ENCODE results near the gene PCP4L1.
A peak's percentile ranks its signal among the peaks of the same experiment; 100 is the strongest.
"Not testable (repeated sequence)": the region's sequence is repeated elsewhere in the genome, so short reads cannot be mapped to it uniquely, and the experiment has no call there.

Gene PCP4L1

DNA sequence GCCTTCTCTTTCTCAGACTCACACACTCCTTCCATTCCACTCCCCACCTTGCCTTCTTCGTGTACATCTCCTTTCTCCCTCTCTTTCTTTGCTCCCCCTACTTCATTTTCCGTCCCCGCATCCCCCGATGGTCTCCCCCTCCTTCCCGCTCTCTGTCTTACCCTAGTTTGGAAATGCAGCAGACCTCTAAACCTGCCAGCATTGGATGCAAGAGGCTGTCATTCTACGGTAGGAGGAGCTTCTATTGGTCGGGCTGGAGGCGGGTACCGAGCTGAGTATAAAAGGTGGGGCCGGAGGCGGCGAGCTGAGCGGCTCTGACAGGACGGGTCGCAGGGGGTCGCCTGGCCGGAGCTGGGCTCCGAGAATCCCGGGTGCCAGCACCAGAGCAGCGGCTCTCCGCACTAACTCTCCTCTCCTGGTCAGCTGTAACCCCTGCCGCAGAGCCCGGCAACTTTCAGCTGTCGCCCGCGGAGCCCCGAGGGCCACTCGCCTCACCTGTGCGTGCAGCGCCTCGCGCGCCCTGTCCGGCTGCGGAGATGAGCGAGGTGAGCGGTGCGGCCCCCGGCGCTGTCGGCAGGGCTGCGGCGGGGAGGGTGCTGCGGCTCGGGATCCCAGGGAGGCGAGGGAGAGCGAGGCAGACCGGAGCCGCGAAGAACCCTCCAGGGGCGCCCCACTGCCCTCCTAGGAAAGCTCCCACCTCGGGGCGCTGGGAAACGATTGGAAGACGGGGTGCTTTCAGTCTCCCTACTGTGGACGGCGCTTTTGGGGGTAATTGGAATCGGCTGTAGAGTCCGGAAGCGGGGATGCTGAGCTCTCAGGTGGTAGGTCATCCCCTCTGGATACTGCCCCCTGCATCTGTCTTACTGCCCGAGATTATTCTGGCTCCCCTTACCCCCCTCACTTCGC, at the start of gene PCP4L1:
Gene PCP4L1, plus strand, starts transcription at position 307 of the 906 bp plus-strand sequence. Its CDS starts 230 bp downstream, at position 537.
- peak; percentile 49 for DNase-seq

DNA sequence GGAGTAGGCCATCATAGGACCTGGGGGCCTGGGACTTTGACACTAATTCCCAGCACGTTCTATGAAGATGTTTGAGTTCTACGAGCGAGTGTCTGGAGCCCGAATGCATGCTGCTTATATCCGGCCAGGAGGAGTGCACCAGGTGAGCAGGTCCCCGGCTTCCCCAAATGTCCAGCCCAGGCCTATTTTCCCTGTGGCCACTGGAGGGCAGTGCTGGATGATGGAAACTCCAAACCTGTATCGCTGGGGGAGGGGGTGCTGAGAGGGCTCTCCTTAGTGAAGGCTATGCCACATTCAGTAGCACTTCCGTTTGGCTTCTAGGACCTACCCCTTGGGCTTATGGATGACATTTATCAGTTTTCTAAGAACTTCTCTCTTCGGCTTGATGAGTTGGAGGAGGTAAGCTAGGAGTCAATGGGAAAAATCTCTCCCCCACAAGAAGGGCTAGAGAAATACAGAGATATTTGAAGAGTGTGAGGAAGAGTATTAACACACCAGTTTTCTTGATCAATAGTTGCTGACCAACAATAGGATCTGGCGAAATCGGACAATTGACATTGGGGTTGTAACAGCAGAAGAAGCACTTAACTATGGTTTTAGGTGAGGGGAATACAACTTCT, 48.6 kb upstream of the PCP4L1 start:
- peak; percentile 78 for DNase-seq

DNA sequence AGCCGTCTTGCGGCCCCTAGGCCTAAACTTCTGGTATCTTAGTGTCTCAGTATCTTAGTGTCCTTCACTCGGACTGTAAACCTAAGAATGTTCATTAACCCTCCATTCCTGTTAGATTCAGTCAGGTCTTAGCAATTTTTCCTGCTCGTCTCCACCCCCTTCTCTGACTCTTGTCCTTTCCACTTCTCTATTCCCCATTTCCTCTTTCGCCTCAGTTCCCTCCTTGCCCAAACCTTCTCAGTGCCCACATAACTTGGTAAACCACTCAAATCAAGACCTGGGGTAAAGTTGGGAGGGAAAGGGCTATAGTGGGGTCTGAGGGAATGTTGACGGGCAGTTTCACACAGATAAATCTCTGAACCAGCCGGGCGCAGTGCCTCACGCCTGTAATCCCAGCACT, 44.2 kb upstream of the PCP4L1 start:
- DNase-seq = peak; percentile 83

DNA sequence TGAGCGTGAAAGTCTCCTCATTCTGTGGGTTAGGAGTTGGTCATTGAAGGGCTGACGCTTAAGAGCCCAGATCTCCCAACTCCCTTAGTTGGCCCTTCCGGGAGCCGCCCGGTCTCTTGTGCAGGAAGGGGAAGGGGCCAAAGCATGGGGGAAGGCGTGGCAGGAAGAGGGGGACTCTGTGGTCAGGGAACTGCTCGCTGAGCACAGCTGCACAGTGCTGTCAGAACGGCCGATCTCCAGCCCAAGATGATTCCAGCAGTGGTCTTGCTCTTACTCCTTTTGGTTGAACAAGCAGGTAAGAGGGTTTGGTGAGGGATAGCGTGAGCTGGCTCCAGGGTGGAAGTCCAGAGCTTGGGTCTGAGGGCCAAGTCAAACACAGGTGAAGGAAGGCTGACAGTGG, 43.5 kb upstream of the PCP4L1 start, which contains the start of gene FCER1G:
Gene FCER1G, plus strand, starts transcription at position 220 of the 400 bp plus-strand sequence. Its CDS starts 27 bp downstream, at position 247.
- DNase-seq = peak; percentile 94

DNA sequence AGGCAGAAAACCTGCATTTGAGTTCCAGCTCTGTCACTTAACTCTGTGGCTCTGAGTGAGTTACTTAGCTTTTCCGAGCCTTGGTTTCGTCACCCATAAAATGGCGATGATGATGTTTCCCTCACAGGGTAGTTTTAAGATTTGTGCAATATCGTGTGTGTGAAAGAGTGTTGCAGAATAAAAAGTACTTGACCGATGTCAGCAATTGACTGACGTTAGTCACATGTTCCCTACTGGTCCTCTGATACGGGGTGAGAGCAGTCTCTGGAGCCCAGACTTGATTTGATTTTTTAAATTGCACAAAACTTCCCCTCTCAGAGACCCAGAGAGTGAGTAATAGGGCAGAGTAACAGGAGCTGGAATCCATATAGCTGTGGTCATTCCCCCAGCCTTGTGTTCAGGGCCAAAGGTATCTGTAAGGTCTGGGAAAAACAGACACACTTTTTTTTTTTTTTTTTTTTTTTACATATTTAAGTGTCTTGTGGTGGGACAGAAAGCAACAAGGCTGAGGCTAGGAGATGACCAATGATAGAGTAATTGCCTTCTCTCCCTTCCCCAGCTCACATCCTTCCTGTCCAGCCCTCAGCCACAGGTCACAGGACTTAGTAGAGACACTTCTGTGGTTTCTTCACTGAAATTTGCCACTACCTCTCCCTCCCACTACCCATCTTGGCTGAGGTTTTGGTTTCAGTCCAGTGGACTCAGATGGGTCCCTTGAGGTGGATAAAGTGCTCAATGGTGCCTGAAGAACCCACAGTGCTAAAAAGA, 41.4 kb upstream of the PCP4L1 start:
- peak; percentile 99 for DNase-seq

DNA sequence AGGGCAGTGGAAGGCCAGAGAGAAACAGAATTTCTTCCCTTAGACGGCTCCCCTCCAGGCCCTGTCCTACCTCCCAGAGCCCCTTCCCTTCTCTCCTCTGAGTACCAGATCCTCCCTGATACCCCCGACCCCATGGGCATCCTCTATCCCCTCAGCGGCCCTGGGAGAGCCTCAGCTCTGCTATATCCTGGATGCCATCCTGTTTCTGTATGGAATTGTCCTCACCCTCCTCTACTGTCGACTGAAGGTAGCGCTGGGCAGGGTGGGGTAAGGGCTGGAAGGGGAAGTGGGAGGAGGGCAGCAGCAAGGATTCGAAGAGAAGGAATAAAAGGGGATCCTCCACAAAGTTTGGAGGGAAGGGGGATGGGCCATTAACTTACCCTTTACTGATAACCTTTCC, 40.7 kb upstream of the PCP4L1 start:
- peak; percentile 35 for DNase-seq

DNA sequence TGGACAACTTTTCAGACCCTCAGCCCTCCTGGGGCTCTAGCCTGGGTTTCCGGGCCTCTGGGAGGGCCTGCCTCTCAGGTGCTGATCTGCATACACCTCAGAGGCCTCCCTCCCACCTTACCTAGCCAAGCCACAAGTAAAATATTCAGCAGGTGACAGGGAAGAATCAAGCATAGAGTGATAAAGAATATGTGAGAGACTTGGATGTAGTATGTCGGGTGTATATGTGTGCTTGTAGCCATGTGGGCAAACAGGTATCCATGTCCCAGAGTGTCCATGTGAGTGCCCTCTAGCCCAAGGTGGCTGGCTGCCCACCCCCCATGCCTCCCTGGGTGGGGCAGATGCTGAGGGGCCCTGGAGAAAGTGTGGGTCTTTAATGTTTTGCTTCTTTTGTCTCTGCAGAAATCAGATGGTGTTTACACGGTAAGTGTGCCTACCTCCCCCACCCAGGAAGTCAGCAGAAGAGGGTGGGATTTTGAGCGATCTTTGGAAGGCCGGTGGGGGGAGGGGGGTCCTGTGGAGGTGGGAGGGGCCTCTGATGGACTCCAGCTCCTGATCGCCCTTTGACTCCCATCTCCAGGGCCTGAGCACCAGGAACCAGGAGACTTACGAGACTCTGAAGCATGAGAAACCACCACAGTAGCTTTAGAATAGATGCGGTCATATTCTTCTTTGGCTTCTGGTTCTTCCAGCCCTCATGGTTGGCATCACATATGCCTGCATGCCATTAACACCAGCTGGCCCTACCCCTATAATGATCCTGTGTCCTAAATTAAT, 40.1 kb upstream of the PCP4L1 start:
- DNase-seq = no peak

DNA sequence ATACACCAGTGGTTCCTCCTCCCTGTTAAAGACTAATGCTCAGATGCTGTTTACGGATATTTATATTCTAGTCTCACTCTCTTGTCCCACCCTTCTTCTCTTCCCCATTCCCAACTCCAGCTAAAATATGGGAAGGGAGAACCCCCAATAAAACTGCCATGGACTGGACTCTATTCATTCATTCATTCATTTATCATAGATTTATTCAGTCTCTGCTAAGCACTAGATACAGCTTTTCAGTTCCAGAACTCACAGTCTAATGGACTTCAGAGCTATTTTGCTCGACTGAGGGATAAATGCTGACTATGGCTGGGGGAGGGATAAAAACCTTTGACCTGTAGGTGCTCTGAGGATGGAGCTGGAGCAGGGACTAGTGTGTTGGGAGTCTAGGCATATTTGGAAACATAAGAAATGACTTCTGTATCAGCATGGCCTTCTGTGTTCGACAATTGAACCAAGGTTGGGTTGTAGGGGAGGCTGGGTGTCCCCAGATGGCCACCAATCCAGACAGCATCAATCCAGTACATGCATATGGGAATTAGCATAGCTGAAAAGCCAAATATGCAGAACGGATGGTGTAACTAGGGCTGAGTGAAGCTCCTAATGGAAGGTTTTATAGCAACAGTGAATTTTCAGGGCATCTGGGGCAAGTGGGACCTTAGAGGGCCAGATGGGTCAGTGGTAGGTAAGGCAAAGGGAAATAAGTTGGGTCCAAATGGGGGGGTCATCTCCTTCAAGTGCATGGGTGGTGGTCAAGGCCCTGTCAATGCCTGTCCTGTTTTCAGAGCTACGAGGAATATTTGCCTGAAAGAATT, 39.3 kb upstream of the PCP4L1 start:
- DNase-seq = no peak

DNA sequence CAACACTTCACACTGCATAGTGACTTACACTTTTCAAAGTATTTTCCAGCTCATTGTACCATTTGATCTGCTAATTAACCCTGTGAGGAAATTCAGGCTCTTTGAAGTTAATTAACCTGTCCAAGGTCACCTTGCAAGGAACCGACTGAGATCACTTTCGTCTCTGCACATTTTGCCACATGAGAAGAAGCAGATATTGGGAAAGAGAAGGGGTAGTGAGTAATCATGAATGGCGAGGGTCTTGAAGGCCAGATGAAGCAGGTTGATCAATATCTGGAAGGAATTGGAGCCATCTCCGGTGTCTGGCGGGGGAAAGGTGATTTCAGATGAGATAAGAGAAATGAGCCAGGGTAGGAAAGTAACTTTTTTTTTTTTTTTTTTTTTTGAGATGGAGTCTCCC, 38.5 kb upstream of the PCP4L1 start:
- no peak for DNase-seq

DNA sequence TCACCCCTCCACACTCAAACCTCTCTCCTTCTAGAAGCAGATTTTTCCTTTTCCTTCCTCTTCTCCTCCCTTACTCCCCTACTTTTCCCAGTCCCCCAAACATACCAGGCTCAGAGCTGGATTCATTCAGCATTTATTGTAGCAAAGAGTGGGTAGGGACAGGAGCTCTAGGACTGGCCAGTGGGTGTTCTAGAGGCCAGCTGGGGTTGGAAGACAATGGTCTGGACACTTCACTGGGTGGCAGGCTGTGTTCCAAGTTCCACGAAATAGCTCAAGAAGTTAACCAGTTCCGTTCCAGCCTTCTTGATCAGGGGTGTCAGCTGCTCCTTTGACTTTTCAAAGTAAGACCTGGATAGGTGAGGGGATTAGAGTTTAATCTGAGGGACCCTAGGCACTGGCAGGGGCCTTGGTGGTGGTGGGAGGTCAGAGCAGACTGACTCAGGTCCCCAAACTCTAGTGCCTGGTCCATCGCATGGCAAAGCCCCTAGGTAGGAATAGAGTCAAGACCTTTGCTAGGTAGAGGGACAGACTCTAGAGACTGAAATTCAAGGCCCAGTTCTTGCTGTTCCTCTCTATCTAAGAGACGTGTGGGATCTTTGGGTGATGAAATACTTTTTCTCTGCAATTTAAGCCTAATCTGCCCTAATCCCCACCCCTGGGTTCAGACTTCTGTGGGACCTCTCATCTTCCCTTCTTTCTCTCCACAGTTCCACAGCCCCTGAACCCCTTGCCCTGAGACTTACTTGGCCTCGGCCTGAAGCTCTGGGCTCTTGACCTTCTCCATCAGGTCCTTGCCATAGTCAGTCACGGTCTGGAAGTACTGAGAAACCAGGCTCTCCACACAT, 36.1 kb upstream of the PCP4L1 start:
- DNase-seq = no peak

DNA sequence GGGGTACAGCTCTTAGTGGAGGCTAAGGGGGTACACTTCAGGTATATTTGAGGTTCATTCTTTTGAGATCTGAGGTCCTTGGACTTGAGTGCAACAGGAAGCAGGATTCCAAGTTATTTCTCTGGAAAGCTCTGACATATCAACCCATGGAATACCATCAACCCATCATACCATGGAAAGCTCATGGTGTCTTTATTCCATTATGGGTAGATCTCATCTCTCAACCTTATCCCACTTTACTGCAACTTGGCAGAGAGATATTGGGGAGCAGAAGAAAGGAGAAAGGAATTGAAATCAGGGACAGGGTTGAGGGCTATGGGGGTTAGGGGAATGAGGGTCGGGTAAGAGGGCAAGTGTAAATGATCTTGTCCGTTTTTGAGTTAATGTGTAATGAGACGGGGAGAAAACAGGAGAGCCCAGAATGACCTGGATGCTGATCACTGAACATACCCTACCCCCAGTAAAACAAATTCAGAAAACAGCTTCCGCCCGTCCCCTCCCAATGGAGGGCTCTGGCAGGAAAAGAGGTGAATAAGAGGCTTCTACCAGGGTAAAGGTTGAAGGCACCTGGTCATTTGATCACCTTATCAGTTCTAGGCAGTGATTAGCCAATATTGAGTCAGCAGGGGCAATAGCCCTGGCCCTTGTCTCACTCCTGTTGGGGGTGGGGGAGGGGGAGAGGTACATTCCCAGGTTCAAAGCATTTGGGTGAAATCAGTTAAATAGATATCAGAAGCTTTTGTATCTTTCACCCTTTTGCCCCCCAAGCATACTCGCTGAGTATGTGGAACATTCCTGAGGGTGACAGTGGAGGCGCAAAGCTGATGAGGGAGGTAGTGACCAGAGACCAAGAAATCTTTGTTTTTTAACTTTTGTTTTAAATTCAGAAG, 34.5 kb upstream of the PCP4L1 start:
- no peak for DNase-seq

DNA sequence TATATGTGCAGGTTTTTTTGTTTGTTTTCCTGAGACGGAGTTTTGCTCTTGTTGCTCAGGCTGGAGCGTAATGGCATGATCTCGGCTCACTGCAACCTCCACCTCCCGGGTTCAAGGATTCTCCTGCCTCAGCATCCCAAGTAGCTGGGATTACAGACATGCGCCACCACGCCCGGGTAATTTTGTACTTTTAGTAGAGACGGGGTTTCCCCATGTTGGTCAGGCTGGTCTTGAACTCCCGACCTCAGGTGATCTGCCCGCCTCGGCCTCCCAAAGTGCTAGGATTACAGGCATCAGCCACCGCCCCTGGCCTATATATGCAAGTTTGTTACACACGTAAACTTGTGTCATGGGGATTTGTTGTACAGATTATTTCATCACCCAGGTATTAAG, 33.9 kb upstream of the PCP4L1 start:
- DNase-seq = not testable (repeated sequence)

DNA sequence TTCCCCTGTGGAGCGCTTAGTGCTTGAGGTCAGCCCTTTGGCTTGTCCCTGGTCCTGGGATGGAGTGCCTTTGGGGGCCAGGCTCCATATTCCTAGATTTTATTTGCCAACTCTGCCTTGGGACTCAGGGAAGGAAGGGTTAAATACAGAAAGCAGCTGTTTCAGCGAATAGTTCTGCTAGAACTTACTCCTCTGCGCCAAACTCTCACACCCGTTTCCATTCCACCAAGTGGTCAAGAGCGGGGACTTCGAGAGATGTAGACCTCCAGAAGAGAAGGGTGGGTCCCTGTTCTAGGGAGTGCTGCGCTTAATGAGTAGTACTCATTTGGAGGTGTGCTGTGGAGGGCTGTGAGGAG, 33.4 kb upstream of the PCP4L1 start:
- no peak for DNase-seq

DNA sequence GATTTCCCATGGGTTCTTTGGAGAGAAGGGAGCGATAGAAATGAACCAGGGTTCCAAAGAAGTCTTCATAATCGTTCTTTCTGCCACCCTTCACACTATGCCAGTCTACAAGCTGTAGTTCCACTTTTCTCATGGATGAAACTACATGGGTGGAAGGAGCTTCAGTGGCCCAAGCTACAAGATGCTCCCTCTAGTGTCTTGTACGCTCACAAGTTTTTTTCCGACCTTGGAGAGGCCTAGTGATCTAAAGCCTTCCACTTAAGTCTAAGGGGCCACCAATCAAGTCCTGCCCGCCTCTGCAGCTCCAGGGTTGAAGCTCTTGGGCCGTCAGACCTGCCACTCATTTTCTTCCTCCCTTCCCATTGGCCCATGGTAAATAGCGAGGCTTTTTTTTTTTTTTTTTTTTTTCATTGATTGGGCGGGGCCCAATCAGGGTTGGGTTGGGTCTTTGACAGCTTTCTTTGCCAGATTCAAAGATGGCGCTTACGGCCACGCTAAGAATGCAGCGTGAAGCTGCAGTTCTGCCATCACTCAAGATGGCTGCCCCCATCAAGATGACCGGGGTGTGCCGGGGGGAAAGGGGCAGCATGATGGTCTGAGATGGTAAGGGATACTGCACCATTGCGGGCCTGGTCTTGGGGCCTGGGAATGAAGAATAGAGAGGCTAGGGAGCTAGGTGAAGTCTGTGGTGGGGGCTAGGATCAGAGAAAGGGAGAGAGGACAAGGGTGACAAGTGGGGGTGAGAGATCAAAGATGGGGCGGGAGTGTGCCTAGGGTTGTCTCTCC, 32.8 kb upstream of the PCP4L1 start, which contains the start of gene TOMM40L:
Gene TOMM40L, plus strand, starts transcription at position 527 of the 786 bp plus-strand sequence. CDS start 430 bp downstream, outside the sequence.
- DNase-seq = peak; percentile 100

DNA sequence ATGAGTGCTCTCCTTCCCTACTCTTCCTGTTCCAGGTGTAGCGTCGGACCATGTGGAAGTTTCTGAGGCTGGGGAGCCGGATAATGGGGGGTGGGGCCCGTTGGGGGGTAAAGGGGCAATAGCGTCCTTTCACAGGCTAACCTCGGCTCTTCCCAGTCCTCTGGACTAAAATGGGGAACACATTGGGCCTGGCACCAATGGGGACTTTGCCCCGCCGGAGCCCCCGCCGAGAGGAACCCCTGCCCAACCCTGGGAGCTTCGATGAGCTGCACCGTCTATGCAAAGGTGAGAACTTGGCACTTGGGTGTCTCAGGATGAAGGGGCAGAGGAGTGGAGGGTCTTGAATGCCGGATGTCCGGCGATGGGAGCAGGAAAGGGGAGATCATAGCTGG, 32.2 kb upstream of the PCP4L1 start:
- DNase-seq = no peak

DNA sequence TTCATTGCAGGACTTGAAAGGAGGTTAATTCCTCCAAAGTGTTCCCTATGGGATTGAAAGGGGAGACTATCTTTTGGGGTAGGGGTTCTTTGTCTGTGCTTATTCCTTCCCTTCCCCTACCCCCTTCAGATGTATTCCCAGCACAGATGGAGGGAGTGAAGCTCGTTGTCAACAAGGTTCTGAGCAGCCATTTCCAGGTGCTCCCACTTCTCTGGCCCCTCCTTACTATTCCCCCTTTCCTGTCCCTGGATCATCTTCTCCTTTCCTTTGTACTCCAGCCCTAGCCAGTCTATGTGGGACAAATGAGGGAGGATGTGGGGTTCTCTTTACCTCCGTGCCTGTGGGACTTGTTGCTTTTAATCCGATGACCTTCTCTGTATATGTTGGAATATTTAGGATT, 31.8 kb upstream of the PCP4L1 start:
- no peak for DNase-seq

DNA sequence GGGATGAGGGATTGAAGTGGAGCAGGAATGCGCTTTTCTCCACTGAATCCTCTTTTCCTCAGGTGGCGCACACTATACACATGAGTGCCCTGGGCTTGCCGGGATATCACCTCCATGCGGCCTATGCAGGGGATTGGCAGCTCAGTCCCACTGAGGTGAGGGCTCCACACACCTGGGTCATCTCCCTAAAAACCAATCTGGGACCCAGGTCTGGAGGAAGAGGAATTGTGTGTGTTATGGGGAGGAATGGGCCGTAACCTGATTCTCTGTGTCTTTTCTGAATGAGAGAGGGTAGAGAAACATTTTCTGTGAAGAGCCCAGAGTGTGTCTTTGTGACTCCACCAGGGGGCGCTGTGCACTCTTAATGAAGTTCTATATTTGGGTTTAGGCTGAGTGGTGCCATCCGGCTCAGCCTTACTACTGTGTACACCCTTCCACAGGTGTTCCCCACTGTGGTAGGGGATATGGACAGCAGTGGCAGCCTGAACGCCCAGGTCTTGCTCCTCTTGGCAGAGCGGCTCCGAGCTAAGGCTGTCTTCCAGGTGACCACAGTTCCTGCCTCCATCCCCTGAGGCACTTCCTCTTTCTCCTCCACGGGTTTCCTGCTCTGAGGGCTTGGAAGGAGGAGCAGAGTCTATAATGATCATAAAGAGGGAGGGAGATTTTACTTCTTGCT, 31.2 kb upstream of the PCP4L1 start:
- DNase-seq = peak; percentile 73

DNA sequence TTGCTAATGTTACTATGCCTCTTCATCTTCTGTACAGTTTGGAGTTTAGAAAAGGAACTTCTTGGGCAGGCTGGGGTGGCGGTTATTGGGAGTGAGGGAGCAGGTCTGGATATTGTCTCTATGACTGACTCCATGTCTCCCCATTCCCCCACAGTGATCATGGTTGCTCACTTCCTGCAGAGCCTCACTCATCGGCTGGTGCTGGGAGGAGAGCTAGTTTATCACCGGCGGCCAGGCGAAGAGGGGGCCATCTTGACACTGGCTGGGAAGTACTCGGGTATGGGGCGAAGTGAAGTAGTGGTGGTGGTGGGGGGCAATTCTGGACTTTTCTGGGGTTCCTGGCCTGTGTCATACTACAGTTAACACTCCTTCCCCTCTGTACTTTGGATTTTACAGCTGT, 30.5 kb upstream of the PCP4L1 start:
- DNase-seq = no peak
